SKM-1 treated with dmso at 0.1 percent for 144 hours (cell line): Measurements from ENCODE around the gene PCCB.
A peak's percentile ranks its signal among the peaks of the same experiment; 100 is the strongest.
"Not testable (repeated sequence)": the region's sequence is repeated elsewhere in the genome, so short reads cannot be mapped to it uniquely, and the experiment has no call there.

ENCODE experiments used
- DNase-seq: peaks from one replicate; lab custom pipeline; 2025; ENCODE audit not compliant: unreplicated experiment; lab: John Stamatoyannopoulos, UW

PCCB gene

GRCh38 chr3:136262559-136262958, 12.4 kb downstream of the PCCB start:
- DNase-seq, result no peak

GRCh38 chr3:136263251-136263650, 13.1 kb downstream of the PCCB start:
- DNase-seq, result no peak

GRCh38 chr3:136266468-136267125, 16.5 kb downstream of the PCCB start:
- DNase-seq, result not testable (repeated sequence)

GRCh38 chr3:136267235-136267634, 17.1 kb downstream of the PCCB start:
- no peak for DNase-seq

GRCh38 chr3:136270179-136270578, 20.0 kb downstream of the PCCB start:
- no peak for DNase-seq

GRCh38 chr3:136271626-136272025, 21.5 kb downstream of the PCCB start:
- not testable (repeated sequence) for DNase-seq

- DNase-seq, result no peak
Measured at GRCh38 chr3:136276049-136276755, 26.1 kb downstream of the PCCB start.

GRCh38 chr3:136277115-136277514, 27.0 kb downstream of the PCCB start:
- DNase-seq, result no peak

- DNase-seq, result no peak
Measured at GRCh38 chr3:136277634-136278033, 27.5 kb downstream of the PCCB start.

- DNase-seq, result no peak
Measured at GRCh38 chr3:136279092-136279491, 29.0 kb downstream of the PCCB start.

- no peak for DNase-seq
Measured at GRCh38 chr3:136280961-136281360, 30.8 kb downstream of the PCCB start.

GRCh38 chr3:136281966-136282520, 31.9 kb downstream of the PCCB start:
- DNase-seq, result no peak

GRCh38 chr3:136283627-136284026, 33.5 kb downstream of the PCCB start:
- DNase-seq, result no peak

- DNase-seq, result peak; percentile 2
Measured at GRCh38 chr3:136291302-136291701, 41.2 kb downstream of the PCCB start.

GRCh38 chr3:136292500-136292899, 42.4 kb downstream of the PCCB start:
- DNase-seq, result no peak

GRCh38 chr3:136293279-136293678, 43.1 kb downstream of the PCCB start:
- DNase-seq, result no peak

GRCh38 chr3:136294176-136294575, 44.0 kb downstream of the PCCB start:
- no peak for DNase-seq

GRCh38 chr3:136296960-136297359, 46.8 kb downstream of the PCCB start:
- DNase-seq, result no peak

- no peak for DNase-seq
Measured at GRCh38 chr3:136297826-136298225, 47.7 kb downstream of the PCCB start.

GRCh38 chr3:136300444-136300843, 50.3 kb downstream of the PCCB start:
- no peak for DNase-seq

- peak; percentile 24 for DNase-seq
Measured at GRCh38 chr3:136305879-136306278, 55.7 kb downstream of the PCCB start.

- no peak for DNase-seq
Measured at GRCh38 chr3:136311261-136311660, 61.1 kb downstream of the PCCB start.
